ENCODE measurements around the gene LCORL.
A peak's percentile ranks its signal among the peaks of the same experiment; 100 is the strongest.
"Not testable (repeated sequence)": the region's sequence is repeated elsewhere in the genome, so short reads cannot be mapped to it uniquely, and the experiment has no call there.

LCORL gene

GRCh38 chr4:17854036-17854435, 167.5 kb downstream of the LCORL start:
- DNase-seq (ENCODE audit: low spot score), result no peak
- in situ Hi-C loops (cut with MboI; ENCODE audit: low sequenced_read_pairs, unreplicated experiment), result no loop called here
- TF ChIP-seq CTCF (IDR thresholded peaks at IDR 0.05; ENCODE audit: borderline replicate concordance, control extremely low read depth, extremely low read depth, insufficient read depth, missing control alignments), result no peak

- no peak for TF ChIP-seq CTCF (IDR thresholded peaks at IDR 0.05; ENCODE audit: borderline replicate concordance, control extremely low read depth, extremely low read depth, insufficient read depth, missing control alignments)
- in situ Hi-C loops (cut with MboI; ENCODE audit: low sequenced_read_pairs, unreplicated experiment), result no loop called here
- no peak for DNase-seq (ENCODE audit: low spot score)
Measured at GRCh38 chr4:17851959-17852358, 169.6 kb downstream of the LCORL start.

GRCh38 chr4:17850295-17850694, 171.3 kb downstream of the LCORL start:
- DNase-seq (ENCODE audit: low spot score); in situ Hi-C loops (cut with MboI; ENCODE audit: low sequenced_read_pairs, unreplicated experiment): not testable (repeated sequence)

GRCh38 chr4:17846266-17846665, 175.3 kb downstream of the LCORL start:
- in situ Hi-C loops (cut with MboI; ENCODE audit: low sequenced_read_pairs, unreplicated experiment), result no loop called here
- no peak for TF ChIP-seq CTCF (IDR thresholded peaks at IDR 0.05; ENCODE audit: borderline replicate concordance, control extremely low read depth, extremely low read depth, insufficient read depth, missing control alignments)
- no peak for DNase-seq (ENCODE audit: low spot score)

GRCh38 chr4:17823871-17824669, 197.5 kb downstream of the LCORL start:
- in situ Hi-C loops (cut with MboI; ENCODE audit: low sequenced_read_pairs, unreplicated experiment), result loop anchor here (25.0 kb wide), 2 partner anchors 538 to 763 kb away; no protein-coding TSS in a partner anchor
- DNase-seq (ENCODE audit: low spot score), result no peak

GRCh38 chr4:17817027-17817426, 204.5 kb downstream of the LCORL start:
- peak; percentile 27 for DNase-seq (ENCODE audit: low spot score)
- TF ChIP-seq CTCF (IDR thresholded peaks at IDR 0.05; ENCODE audit: borderline replicate concordance, control extremely low read depth, extremely low read depth, insufficient read depth, missing control alignments), result peak; percentile 21
- in situ Hi-C loops (cut with MboI; ENCODE audit: low sequenced_read_pairs, unreplicated experiment), result loop anchor here (25.0 kb wide), 2 partner anchors 545 to 770 kb away; no protein-coding TSS in a partner anchor

More at GRCh38 chr4:17823871-17824669, 197.5 kb downstream of the LCORL start:
- TF ChIP-seq CTCF (IDR thresholded peaks at IDR 0.05; ENCODE audit: borderline replicate concordance, control extremely low read depth, extremely low read depth, insufficient read depth, missing control alignments), result no peak

- TF ChIP-seq CTCF (IDR thresholded peaks at IDR 0.05; ENCODE audit: borderline replicate concordance, control extremely low read depth, extremely low read depth, insufficient read depth, missing control alignments), result no peak
- DNase-seq (ENCODE audit: low spot score), result no peak
- in situ Hi-C loops (cut with MboI; ENCODE audit: low sequenced_read_pairs, unreplicated experiment), result loop anchor here (25.0 kb wide), 2 partner anchors 546 to 771 kb away; no protein-coding TSS in a partner anchor
Measured at GRCh38 chr4:17816142-17816541, 205.4 kb downstream of the LCORL start.

Data from GM13976 (cell line).